ACC112 (cell line): Measurements from ENCODE around the gene MED6.

Experiments used
- H2AFZ ChIP-seq: fragments of 200-600 bp; sonication (generic); one replicate; pipeline ENCODE4 v1.6.0; 2017; ENCODE audit warnings: antibody characterized with exemption, low read length; ENCODE audit not compliant: unreplicated experiment
- H3K27ac ChIP-seq: fragments of 200-600 bp; sonication (generic); 2 replicates; pipeline ENCODE4 v1.5.1; 2014; ENCODE audit warnings: low read depth, mild to moderate bottlenecking, antibody characterized with exemption, low read length, moderate library complexity
- H3K27me3 ChIP-seq: fragments of 200-600 bp; sonication (generic); 2 replicates; pipeline ENCODE4 v1.6.1; 2014; ENCODE audit warnings: mild to moderate bottlenecking, antibody characterized with exemption, low read length, moderate library complexity, mixed read lengths; ENCODE audit not compliant: insufficient read depth
- H3K36me3 ChIP-seq: fragments of 200-600 bp; sonication (generic); 2 replicates; pipeline ENCODE4 v1.6.1; 2016; ENCODE audit warnings: mild to moderate bottlenecking, antibody characterized with exemption, low read length, moderate library complexity, mixed read lengths; ENCODE audit not compliant: insufficient read depth
- H3K4me1 ChIP-seq: fragments of 200-600 bp; sonication (generic); one replicate; pipeline ENCODE4 v1.6.1; 2016; ENCODE audit warnings: low read length, mixed read lengths; ENCODE audit not compliant: insufficient read depth, unreplicated experiment, control insufficient read depth
- H3K4me3 ChIP-seq: fragments of 200-600 bp; sonication (generic); 2 replicates; pipeline ENCODE4 v1.5.1; 2014; ENCODE audit warnings: mild to moderate bottlenecking, low read depth, low read length
- H3K79me2 ChIP-seq: fragments of 200-600 bp; sonication (generic); one replicate; pipeline ENCODE4 v1.6.0; 2016; ENCODE audit warnings: low read length; ENCODE audit not compliant: control insufficient read depth, unreplicated experiment, insufficient read depth

The MED6 gene

DNA sequence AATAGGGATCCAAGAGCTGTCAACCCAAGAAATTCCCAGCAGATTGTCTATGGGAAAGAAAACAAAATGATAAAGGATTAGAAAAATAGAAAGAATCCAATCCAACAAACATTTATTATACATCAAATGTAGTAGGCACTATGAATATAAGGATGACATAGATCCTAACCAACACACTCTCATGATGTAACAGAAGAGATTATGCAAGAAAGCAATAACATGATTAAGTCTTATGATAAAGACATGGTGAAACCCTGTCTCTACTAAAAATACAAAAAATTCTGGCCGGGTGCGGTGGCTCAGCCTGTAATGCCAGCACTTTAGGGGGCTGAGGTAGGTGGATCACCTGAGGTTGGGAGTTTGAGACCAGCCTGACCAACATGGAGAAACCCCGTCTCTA, 2.7 kb downstream of the MED6 start:
- H3K27me3 ChIP-seq = no peaks in the 10 kb centered on the region
- peaks cover 19% of the 10 kb centered on the region for H3K4me1 ChIP-seq
- H3K79me2 ChIP-seq = peaks cover 55% of the 10 kb centered on the region
- H3K36me3 ChIP-seq = peaks cover 17% of the 10 kb centered on the region
- no peak overlapping the region for H3K27ac ChIP-seq
- H2AFZ ChIP-seq = no peak overlapping the region
- no peak overlapping the region for H3K4me3 ChIP-seq

DNA sequence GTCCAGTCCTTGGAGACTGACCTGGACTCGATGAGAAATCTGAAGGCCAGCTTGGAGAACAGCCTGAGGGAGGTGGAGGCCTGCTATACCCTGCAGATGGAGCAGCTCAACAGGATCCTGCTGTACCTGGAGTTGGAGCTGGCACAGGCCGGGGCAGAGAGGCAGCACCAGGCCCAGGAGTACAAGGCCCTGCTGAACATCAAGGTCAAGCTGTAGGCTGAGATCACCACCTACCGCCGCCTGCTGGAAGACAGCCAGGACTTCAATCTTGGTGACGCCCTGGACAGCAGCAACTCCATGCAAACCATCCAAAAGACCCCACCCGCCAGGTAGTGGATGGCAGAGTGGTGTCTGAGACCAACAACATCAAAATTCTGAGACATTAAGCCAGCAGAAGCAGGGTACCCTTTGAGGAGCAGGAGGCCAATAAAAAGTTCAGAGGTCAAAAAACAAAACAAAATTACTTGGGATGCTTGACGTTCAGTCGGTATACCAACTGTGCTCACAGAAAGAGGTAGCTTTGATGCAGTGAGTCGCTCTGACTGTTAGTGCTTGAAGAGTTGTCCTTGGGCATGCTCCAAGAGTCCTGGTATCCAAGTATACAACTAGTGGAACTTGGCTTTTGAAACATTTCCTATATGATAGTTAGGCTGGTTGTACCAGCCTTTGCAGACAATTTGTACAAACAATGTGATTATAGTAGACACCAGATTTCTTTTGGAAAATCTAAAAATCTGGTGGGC, 4.8 kb downstream of the MED6 start:
- peaks cover 14% of the 10 kb centered on the region for H3K4me1 ChIP-seq
- no peak overlapping the region for H3K4me3 ChIP-seq
- H3K27me3 ChIP-seq = no peaks in the 10 kb centered on the region
- H2AFZ ChIP-seq = no peak overlapping the region
- peaks cover 55% of the 10 kb centered on the region for H3K79me2 ChIP-seq
- H3K36me3 ChIP-seq = peaks cover 30% of the 10 kb centered on the region
- H3K27ac ChIP-seq = peak overlapping the region; percentile 40; the same call in 1 of the 2 replicates

DNA sequence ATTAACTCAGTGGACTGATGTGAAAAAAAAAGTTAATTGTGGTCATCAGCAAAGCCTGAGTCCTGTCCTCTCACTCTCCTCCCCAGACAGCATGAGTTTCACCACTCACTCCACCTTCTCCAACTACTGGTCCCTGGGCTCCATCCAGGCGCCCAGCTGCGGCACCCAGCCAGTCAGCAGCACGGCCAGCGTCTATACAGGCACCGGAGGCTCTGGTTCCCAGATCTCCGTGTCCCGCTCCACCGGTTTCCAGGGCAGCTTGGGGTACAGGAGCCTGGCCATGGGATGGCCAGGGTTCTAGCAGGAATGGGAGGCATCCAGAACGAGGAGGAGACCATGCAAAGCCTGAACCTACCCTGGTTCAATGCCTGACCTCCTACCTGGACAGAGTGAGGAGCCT, 6.0 kb downstream of the MED6 start:
- H3K27me3 ChIP-seq = no peaks in the 10 kb centered on the region

DNA sequence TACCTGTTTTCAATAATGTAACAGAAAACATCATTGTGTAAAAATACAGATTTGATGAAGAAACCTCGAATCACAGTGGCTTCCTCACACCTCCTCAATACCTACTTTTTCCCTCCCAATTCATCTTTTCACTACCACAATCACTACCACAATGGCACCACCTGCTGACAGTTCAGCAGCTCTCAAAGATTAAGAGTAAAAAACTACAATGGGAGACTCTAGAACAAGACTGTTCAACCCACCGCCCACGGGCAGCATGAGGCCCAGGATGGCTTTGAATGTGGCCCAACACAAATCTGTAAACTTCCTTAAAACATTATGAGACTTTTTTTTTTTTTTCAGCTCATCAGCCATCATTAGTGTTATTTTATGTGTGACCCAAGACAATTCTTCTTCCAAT, 15.2 kb downstream of the MED6 start:
- Histone ChIP-seq H3K79me2 (peaks cover under 1% of the 10 kb centered on the region), H2AFZ (no peak overlapping the region), H3K4me1 (no peaks in the 10 kb centered on the region), H3K36me3 (peaks cover 40% of the 10 kb centered on the region), H3K4me3 (no peak overlapping the region), H3K27ac (no peak overlapping the region), H3K27me3 (no peaks in the 10 kb centered on the region)

More for the DNA sequence above, 6.0 kb downstream of the MED6 start:
- H3K27ac ChIP-seq = no peak overlapping the region
- H3K79me2 ChIP-seq = peaks cover 47% of the 10 kb centered on the region
- peaks cover 39% of the 10 kb centered on the region for H3K36me3 ChIP-seq
- H3K4me1 ChIP-seq = peaks cover 14% of the 10 kb centered on the region
- no peak overlapping the region for H2AFZ ChIP-seq
- H3K4me3 ChIP-seq = no peak overlapping the region

DNA sequence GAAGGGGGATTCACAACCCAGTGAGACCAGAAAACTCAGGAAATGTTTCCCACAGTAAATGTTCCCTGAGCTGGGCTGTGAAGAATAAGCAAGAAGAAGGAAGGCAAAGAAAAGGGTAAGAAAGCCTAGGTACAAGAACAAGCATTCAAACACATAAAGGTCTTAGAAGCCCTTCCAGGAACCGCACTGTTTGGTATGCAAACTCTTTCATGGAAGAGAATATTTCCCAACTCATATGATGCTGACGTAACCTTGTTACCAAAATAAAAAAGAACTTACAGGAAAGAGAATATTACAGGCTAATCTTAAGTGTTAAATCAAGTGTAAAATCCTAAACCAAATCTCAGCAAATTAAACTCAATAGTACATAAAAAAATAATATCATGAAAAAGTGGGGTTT, 23.6 kb downstream of the MED6 start:
- H3K4me3 ChIP-seq = no peak overlapping the region
- H3K79me2 ChIP-seq = no peaks in the 10 kb centered on the region
- no peaks in the 10 kb centered on the region for H3K4me1 ChIP-seq
- no peak overlapping the region for H2AFZ ChIP-seq
- H3K27ac ChIP-seq = no peak overlapping the region
- no peaks in the 10 kb centered on the region for H3K27me3 ChIP-seq
- H3K36me3 ChIP-seq = peaks cover 13% of the 10 kb centered on the region

DNA sequence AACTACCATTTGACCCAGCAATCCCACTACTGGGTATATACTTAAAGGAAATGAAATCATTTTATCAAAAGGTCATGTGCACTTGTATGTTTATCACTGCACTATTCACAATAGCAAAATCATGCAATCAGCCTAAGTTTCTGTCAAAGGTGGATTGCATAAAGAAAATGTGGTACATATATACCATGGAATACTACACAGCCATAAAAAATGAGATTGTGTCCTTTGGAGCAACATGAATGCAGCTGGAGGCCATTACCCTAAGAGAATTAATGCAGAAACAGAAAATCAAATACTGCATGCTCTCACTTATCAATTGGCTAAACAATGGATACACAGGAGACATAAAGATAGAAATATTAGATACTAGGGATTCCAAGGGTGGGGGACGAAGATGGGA, 27.4 kb downstream of the MED6 start:
- H3K36me3 ChIP-seq = no peaks in the 10 kb centered on the region
- H3K79me2 ChIP-seq = no peaks in the 10 kb centered on the region
- no peak overlapping the region for H2AFZ ChIP-seq
- H3K27me3 ChIP-seq = no peaks in the 10 kb centered on the region
- H3K4me1 ChIP-seq = no peaks in the 10 kb centered on the region
- H3K4me3 ChIP-seq = no peak overlapping the region
- no peak overlapping the region for H3K27ac ChIP-seq

DNA sequence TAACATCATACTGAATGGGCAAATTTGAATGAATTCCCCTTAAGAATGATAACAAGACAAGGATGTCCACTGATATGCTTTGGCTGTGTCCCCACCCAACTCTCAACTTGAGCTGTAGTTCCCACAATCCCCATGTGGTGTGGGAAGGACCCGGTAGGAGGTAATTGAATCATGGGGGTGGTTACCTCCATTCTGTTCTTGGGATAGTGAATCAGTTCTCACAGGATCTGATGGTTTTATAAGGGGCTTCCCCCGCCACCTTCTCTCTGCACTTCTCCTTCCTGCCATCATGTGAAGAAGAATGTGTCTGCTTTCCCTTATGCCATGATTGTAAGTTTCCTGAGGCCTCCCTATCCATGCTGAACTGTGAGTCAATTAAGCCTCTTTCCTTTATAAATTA, 29.3 kb downstream of the MED6 start:
- no peaks in the 10 kb centered on the region for H3K4me1 ChIP-seq
- no peaks in the 10 kb centered on the region for H3K27me3 ChIP-seq
- no peak overlapping the region for H2AFZ ChIP-seq
- H3K79me2 ChIP-seq = no peaks in the 10 kb centered on the region
- no peak overlapping the region for H3K27ac ChIP-seq
- H3K36me3 ChIP-seq = no peaks in the 10 kb centered on the region
- H3K4me3 ChIP-seq = no peak overlapping the region

DNA sequence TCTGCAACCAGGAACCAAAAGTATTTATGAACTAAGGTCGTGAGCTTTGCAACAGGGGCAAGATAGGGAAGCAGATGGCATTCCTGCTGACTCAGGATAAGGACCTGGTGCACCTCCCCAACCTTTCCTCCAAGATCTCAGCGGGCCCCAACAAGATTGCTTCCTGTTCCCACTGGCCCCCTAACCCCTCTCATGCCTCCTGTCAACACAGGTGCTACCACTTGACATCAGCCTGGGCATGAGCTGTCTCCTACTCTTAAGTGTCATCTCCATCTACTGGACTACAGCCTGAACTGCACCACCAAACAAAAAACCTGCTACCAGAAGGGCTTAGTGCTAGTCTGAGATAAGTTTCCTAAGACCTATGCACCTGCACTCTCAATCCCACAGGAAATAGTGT, 32.7 kb downstream of the MED6 start:
- peaks cover 10% of the 10 kb centered on the region; the same call in 1 of the 2 replicates for H3K36me3 ChIP-seq
- no peaks in the 10 kb centered on the region for H3K79me2 ChIP-seq
- no peak overlapping the region for H3K4me3 ChIP-seq
- H2AFZ ChIP-seq = no peak overlapping the region
- H3K27ac ChIP-seq = no peak overlapping the region
- no peaks in the 10 kb centered on the region for H3K27me3 ChIP-seq
- no peaks in the 10 kb centered on the region for H3K4me1 ChIP-seq

DNA sequence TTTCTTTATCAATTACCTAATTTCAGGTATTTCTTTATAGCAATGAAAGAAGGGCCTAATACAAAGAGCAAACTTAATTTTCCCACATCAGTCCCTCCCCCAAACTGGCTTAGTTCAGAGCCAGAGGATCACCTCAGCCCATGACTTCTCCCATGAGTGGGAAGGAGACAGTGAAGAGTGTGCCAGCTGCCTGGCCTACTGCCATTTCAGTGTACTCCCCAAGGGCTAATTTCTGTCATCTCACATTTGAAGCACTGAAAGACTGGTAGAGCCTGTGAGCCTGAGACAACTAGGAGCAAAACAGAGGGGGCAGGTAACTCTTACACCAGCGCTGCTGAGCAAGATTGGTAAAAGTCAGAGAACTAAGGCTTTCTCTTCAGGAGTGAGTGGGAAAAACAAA, 36.6 kb downstream of the MED6 start:
- Histone ChIP-seq H3K4me3 (no peak overlapping the region), H3K4me1 (no peaks in the 10 kb centered on the region), H2AFZ (no peak overlapping the region), H3K27me3 (no peaks in the 10 kb centered on the region), H3K79me2 (no peaks in the 10 kb centered on the region), H3K36me3 (peaks cover 13% of the 10 kb centered on the region; the same call in 1 of the 2 replicates), H3K27ac (no peak overlapping the region)

DNA sequence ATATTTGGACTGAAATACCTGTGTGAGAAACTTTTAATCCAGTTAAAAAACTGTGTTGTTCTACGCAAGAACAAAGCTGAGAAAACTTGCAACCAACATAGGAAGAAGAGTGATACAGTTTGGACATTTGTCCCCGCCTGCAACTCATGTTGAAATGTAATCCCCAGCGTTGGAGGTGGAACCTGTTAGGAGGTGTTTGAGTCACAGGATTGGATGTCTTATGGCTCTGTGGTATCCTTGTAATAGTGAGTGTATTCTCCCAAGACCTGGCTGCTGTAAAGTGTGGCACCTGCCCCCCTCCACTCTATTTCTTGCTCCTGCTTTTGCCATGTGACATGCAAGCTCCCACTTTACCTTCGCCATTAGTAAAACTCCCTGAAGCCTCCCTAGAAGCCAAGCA, 37.0 kb downstream of the MED6 start:
- Histone ChIP-seq H3K79me2 (no peaks in the 10 kb centered on the region), H3K4me1 (no peaks in the 10 kb centered on the region), H2AFZ (no peak overlapping the region), H3K27ac (no peak overlapping the region), H3K27me3 (no peaks in the 10 kb centered on the region), H3K4me3 (no peak overlapping the region), H3K36me3 (peaks cover 13% of the 10 kb centered on the region; the same call in 1 of the 2 replicates)

DNA sequence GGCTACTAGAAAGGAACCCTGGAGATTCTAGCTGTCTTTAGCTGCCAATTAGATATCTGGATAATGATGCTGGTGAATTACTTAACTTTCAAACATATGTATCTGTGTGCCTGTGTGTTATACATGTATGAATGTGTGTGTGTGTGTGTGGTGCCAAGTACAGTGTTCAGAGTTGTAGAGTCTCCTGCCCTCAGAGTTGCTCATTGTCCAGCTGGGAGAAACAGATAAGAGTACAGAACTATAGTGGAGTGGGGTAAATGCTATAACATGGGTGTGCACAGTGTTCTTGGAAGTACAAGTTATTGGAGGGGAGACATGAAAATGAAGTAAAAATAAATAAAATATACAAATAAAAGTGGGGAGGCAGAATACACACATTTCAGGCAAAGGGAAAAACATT, 42.1 kb downstream of the MED6 start:
- Histone ChIP-seq H2AFZ (no peak overlapping the region), H3K36me3 (peaks cover 9% of the 10 kb centered on the region; the same call in 1 of the 2 replicates), H3K79me2 (no peaks in the 10 kb centered on the region), H3K27me3 (no peaks in the 10 kb centered on the region), H3K4me3 (no peak overlapping the region), H3K27ac (no peak overlapping the region), H3K4me1 (no peaks in the 10 kb centered on the region)
